Hair follicle dermal papilla cell (primary cell): Measurements from ENCODE around the gene TMSB4Y. TPM values are rescaled to one million over a fixed set of nuclear protein-coding genes. Genes with fewer than 3 reads are reported as not detected.

ENCODE experiments used
- total RNA-seq: library from RNA; depleted of rRNA; stranded (reverse); fragments of >200 nt; gene quantifications from 2 replicates; pipeline ENCODE4 v1.2.3, GENCODE V29; 2012

The TMSB4Y gene
- not detected in 2 replicates for total RNA-seq

DNA sequence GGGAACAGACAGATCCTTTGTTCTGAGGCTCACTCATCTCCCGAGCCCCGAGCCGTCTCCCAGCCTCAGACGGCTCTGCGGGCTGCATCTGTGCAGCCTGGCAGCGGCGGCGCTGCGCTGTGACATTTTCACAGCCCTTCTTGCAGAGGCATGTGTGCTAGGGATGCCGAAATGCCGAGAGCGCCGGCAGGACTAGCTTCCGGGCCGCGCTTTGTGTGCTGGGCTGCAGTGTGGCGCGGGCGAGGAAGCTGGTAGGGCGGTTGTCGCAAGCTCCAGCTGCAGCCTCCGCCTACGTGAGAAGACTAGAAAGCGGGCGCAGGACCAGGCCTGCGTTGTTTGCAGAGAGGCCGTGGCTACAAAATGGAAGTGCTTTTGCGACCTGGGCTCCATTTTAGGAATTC is at the start of gene TMSB4Y:
TSS of gene TMSB4Y (plus strand) at position 332 of the 401 bp plus-strand sequence.

Other genes with a start within 250 kb of the TMSB4Y start
- not detected in 2 replicates for gene UTY, start 223.9 kb upstream of the TMSB4Y start, total RNA-seq